GM19240 (cell line): Measurements from ENCODE around the gene STRA6.

Source experiments
- DNase-seq: peaks from one replicate; pipeline ENCODE4 v3.0.0; 2011; ENCODE audit warnings: low spot score; ENCODE audit not compliant: insufficient read length

The STRA6 gene

GRCh38 chr15:74227968-74228722 is 25.6 kb upstream of the STRA6 start:
- DNase-seq = no peak

- no peak for DNase-seq
Measured at GRCh38 chr15:74226761-74227540, 24.4 kb upstream of the STRA6 start.

GRCh38 chr15:74225928-74226327 is 23.3 kb upstream of the STRA6 start:
- DNase-seq = no peak

- DNase-seq = no peak
Measured at GRCh38 chr15:74222240-74223119, 19.9 kb upstream of the STRA6 start.

GRCh38 chr15:74221399-74222239 is 19.0 kb upstream of the STRA6 start:
- DNase-seq = no peak

- no peak for DNase-seq
Measured at GRCh38 chr15:74220475-74221248, 18.1 kb upstream of the STRA6 start.

GRCh38 chr15:74217907-74218885 is 15.6 kb upstream of the STRA6 start:
- DNase-seq = no peak

GRCh38 chr15:74216949-74217348 is 14.4 kb upstream of the STRA6 start:
- no peak for DNase-seq

- no peak for DNase-seq
Measured at GRCh38 chr15:74215958-74216357, 13.4 kb upstream of the STRA6 start.

GRCh38 chr15:74214324-74215021 is 11.9 kb upstream of the STRA6 start:
- no peak for DNase-seq

- no peak for DNase-seq
Measured at GRCh38 chr15:74213858-74214284, 11.3 kb upstream of the STRA6 start.

GRCh38 chr15:74212494-74212893 is 9.9 kb upstream of the STRA6 start:
- peak; percentile 46 for DNase-seq

GRCh38 chr15:74211656-74212055 is 9.1 kb upstream of the STRA6 start:
- DNase-seq = no peak

GRCh38 chr15:74210729-74211128 is 8.1 kb upstream of the STRA6 start:
- DNase-seq = no peak

GRCh38 chr15:74209997-74210671 is 7.5 kb upstream of the STRA6 start:
- no peak for DNase-seq

- no peak for DNase-seq
Measured at GRCh38 chr15:74209560-74209958, 7.0 kb upstream of the STRA6 start.

GRCh38 chr15:74208901-74209559 is 6.4 kb upstream of the STRA6 start:
- DNase-seq = no peak
